GM12873 (cell line): ENCODE data around the gene CMYA5.

Source experiments
- TF ChIP-seq, protein P1 (sequence below): IDR thresholded peaks from 2 replicates; pipeline ENCODE4 v1.5.1; 2012; ENCODE audit warnings: low read depth, mild to moderate bottlenecking, moderate library complexity, low read length, control low read depth; ENCODE audit not compliant: insufficient read depth; ENCODE audit errors: missing control alignments

CMYA5 gene

DNA sequence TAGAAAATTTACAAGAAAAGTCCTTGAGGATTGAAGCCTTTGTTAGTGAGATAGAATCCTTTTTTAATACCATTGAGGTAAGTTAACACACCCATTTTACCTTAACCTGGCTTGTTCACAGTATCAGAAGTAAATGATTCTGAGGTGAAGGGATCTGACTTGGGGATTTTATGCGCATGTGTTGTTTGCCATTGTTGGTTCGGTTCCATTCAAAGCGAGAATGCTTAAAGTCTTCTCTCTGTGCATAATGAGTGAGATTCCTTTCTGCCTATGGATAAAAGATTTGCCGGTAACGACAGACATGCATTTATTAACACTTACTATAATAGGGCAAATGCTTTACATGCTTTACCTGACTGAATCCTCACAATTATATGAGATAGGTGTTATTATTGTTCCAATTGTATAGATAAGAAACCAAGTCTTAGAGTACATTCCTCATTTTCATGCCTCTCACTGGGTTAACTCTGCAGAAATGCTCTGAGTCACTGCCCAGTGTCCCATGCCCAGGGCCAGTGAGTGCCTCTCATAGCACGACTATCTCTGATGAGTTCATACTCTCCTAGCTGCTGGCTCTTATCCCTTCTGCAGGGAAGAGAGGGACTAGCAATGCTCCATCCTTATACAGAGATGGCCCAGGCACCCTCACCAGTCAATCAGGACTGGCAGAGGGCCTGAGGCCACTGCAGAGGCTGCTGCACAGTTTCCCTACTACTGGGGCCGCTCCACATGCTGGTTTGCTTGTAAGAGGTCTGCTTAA lies 54.4 kb downstream of the CMYA5 start:
- TF ChIP-seq, protein P1, sequence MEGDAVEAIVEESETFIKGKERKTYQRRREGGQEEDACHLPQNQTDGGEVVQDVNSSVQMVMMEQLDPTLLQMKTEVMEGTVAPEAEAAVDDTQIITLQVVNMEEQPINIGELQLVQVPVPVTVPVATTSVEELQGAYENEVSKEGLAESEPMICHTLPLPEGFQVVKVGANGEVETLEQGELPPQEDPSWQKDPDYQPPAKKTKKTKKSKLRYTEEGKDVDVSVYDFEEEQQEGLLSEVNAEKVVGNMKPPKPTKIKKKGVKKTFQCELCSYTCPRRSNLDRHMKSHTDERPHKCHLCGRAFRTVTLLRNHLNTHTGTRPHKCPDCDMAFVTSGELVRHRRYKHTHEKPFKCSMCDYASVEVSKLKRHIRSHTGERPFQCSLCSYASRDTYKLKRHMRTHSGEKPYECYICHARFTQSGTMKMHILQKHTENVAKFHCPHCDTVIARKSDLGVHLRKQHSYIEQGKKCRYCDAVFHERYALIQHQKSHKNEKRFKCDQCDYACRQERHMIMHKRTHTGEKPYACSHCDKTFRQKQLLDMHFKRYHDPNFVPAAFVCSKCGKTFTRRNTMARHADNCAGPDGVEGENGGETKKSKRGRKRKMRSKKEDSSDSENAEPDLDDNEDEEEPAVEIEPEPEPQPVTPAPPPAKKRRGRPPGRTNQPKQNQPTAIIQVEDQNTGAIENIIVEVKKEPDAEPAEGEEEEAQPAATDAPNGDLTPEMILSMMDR = no peak

DNA sequence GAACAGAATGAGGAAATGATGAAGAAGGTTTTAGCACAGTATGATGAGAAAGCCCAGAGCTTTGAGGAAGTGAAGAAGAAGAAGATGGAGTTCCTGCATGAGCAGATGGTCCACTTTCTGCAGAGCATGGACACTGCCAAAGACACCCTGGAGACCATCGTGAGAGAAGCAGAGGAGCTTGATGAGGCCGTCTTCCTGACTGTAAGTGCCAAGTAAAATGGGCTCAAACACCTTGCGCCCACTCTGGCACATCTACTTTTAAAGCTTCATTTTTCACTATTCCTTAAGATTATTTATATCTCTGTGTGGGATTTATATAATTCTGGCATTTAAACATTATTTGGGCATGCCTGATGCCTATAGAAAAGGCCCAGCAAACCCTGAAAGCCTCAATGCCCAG lies 55.6 kb downstream of the CMYA5 start:
- TF ChIP-seq, protein P1 = no peak

DNA sequence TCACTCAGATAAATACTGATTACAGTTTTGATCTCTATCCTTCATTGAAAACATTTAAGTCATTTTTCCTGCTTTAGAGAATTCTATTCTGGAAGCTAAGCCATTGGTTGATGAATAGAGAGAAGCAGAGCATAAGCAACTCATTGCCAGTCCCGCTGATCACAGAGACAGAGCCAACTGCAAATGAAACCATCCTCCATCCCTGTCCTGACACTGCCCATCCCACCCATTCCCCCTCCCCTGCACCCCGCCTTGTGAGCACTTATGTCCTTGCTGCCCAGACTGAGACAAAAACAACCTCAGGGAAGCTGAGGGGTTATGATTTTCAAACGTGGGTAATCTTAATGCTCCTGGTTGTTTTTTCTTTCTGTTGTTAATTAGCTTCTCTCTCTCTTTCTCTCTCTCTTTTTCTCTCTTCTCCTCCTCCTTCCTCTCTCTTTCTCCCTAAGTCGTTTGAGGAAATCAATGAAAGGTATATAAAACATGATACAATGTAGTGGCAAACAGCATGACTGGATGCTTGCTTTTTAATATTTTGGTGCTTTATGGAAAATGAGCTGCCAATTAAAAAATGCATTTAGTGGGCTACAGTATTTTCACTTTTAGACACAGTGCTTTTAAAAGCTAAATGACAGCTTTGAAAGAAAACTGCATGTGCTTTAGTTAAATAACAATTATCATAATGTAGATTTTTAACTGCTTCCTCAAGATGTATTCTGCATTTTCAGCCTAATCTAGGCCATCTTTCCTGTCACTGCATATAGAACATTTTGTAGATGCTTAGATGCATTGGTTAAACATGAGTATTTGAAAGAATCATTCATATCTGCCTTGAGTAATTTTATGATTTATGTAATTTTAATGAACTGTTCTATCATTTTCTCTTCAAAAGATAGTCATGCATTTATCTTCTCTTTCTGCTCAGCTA lies 57.3 kb downstream of the CMYA5 start:
- TF ChIP-seq, protein P1 = no peak

DNA sequence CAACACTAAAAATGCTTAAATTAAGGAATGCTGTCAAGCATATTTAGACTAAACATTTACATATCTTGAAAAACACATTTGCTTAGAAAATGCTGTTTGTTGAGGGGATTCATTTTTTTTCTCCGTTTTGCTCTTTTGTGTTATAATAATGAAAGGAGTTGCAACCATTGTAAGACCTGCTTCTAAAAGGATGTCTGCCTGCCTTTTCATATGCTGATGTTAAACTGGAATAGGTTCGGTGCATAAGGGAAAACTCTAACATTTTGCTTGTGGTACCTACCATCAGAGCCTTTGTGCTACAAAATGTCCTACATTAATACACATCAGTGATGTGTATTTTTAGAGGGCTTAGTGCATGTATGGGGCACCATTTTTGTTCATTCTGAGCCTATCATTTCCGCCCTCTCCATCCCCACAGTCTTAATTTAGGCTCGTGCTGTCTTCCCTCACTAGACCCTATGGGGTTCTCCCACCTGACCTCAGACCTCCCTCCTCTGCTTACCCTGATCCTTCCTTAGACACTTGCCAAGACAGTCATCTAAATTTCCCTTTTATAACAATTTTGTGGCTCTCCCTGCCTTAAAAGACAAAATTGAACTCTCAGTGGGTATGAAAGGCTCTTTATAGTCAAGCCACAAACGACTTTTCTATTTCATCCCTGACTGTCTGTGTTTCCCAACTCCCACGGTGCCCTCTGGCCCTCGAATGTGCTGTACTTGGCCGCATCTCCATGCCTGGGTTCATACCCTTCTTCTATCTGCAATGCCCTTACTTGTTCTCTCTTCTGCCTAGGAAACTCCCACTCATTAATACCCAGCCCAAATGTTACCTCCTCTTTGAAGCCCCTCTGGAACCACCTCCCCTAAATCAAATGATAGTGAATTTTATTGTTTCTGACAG lies 61.2 kb downstream of the CMYA5 start:
- TF ChIP-seq, protein P1 = no peak

DNA sequence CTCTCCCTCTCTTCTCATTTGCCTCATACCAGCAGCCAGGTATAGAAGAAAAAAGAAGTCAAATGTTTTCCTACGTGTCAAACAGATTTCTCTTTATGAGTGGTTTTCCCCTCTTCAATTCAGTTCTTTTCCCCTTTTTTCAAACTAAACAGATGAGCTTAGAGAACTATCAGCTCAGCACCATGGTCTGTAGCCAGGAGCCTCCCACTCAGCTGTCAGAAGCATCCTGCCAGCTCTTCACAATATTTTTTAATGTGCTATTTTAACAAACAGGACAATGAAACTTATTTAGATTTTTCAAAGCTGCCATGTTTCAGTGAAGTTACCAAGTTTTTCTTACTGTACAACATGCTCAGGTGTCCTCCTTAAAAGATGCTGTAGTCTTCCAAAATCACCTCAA lies 63.5 kb downstream of the CMYA5 start:
- TF ChIP-seq, protein P1 = no peak

DNA sequence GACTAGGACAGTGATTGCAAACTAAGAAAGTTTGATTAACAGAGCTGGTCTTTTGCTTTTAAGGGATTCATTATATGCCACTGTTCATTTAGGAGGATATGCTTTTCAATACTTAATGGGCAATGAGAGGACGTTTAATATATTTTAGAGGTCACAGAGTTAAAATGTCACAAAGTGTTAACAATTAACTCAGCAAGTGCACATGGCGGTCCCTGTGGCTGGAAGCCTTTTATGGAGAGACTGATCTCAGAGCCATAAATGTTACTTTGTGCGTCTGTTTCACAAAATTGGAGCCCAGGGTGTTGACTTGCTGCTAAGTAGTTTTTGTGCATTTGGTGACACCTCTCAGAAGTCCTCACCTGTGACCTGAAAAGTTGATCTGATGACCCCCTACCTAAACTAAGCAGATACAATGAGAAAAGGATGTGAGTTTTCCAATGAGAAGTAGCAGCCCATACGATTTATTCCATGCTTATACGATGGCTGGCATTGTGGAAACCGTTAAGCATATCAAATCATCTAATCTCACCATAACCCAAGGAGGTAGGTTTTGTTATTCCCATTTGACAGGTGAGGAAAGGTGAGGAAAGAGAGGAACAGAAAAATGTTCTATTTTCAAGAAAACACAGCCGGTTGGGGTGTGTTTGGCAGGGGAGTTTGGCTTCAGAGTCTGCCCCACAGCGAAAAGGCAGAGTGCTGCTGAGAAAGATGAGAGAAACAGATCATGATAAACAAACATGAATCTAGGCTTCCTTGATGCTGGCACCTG lies 64.4 kb downstream of the CMYA5 start:
- TF ChIP-seq, protein P1 = no peak
